Activated CD8-positive, alpha-beta T cell treated with anti-CD3 and anti-CD28 coated beads for 36 hours (primary cell): ENCODE measurements around the gene MIA. TPM values are rescaled to one million over a fixed set of nuclear protein-coding genes. Genes with fewer than 3 reads are reported as not detected.

Experiments used
- ATAC-seq: fragments of 200-7000 bp; cut with Tn5 transposase; one replicate; pipeline ENCODE4 v1.10.0; 2021; ENCODE audit warnings: mild to moderate bottlenecking, moderate library complexity
- CTCF ChIA-PET: fragments of 350-600 bp; sonication (Branson Sonifier 250); formaldehyde crosslinking; loops from one replicate; lab custom pipeline; 2021; ENCODE audit warnings: antibody characterized with exemption; lab: Charles Lee
- POLR2A ChIA-PET: fragments of 350-600 bp; sonication (Branson Sonifier 250); formaldehyde crosslinking; loops from one replicate; lab custom pipeline; 2021; ENCODE audit warnings: antibody characterized with exemption; lab: Charles Lee
- DNase-seq: peaks from one replicate; pipeline ENCODE4 v3.0.0-alpha.2; 2020
- H3K27ac Mint-ChIP-seq: one replicate; pipeline ENCODE4 v1.8.0; 2021; ENCODE audit warnings: mild to moderate bottlenecking, mixed read lengths
- H3K27me3 Mint-ChIP-seq: one replicate; pipeline ENCODE4 v1.8.0; 2021; ENCODE audit warnings: mixed read lengths
- H3K36me3 Mint-ChIP-seq: one replicate; pipeline ENCODE4 v1.8.0; 2021; ENCODE audit warnings: low read depth, mixed read lengths
- H3K4me1 Mint-ChIP-seq: one replicate; pipeline ENCODE4 v1.8.0; 2021; ENCODE audit warnings: low read depth, mixed read lengths
- H3K4me3 Mint-ChIP-seq: one replicate; pipeline ENCODE4 v1.8.0; 2021; ENCODE audit warnings: mild to moderate bottlenecking, moderate library complexity, mixed read lengths
- H3K9me3 Mint-ChIP-seq: one replicate; pipeline ENCODE4 v1.8.0; 2021; ENCODE audit warnings: mixed read lengths
- CTCF ChIP-seq: fragments of 200-600 bp; IDR thresholded peaks from one replicate; pipeline ENCODE4 v1.8.0; 2022; ENCODE audit warnings: antibody characterized with exemption, mild to moderate bottlenecking
- intact Hi-C: fragments of 100-400 bp; cut with micrococcal nuclease; formaldehyde crosslinking; loops from one replicate; pipeline ENCODE4 v1.10.0; 2022
- total RNA-seq, 2 experiments: library from RNA; stranded (reverse); gene quantifications; one replicate each; pipeline ENCODE4 v1.2.3, GENCODE V29; 2021

Gene MIA
- total RNA-seq, 2 experiments from 2014 or later = not detected

GRCh38 chr19:40801426-40802299, 26.3 kb downstream of the MIA start:
- peaks cover 80% of the 10 kb centered on the region for H3K4me1 Mint-ChIP-seq
- H3K27ac Mint-ChIP-seq = peak overlapping the region; percentile 83
- peaks cover 55% of the 10 kb centered on the region for H3K36me3 Mint-ChIP-seq
- POLR2A ChIA-PET = interaction anchor here (0.5 to 1.7 kb wide), 4 partner anchors 23 to 110 kb away, joined by 3 to 6 read pairs (median 4); partner anchors contain the start of gene RAB4B
- DNase-seq (no peak), ATAC-seq (no peak)
- no peaks in the 10 kb centered on the region for H3K27me3 Mint-ChIP-seq
- no peak for TF ChIP-seq CTCF
- CTCF ChIA-PET = no interaction called here
- intact Hi-C loops = loop anchor here (5.0 kb wide), 2 partner anchors 49 to 139 kb away; partner anchors contain the start of genes ACTMAP and SNRPA
- no peaks in the 10 kb centered on the region for H3K9me3 Mint-ChIP-seq
- peak overlapping the region; percentile 95 for H3K4me3 Mint-ChIP-seq

DNA sequence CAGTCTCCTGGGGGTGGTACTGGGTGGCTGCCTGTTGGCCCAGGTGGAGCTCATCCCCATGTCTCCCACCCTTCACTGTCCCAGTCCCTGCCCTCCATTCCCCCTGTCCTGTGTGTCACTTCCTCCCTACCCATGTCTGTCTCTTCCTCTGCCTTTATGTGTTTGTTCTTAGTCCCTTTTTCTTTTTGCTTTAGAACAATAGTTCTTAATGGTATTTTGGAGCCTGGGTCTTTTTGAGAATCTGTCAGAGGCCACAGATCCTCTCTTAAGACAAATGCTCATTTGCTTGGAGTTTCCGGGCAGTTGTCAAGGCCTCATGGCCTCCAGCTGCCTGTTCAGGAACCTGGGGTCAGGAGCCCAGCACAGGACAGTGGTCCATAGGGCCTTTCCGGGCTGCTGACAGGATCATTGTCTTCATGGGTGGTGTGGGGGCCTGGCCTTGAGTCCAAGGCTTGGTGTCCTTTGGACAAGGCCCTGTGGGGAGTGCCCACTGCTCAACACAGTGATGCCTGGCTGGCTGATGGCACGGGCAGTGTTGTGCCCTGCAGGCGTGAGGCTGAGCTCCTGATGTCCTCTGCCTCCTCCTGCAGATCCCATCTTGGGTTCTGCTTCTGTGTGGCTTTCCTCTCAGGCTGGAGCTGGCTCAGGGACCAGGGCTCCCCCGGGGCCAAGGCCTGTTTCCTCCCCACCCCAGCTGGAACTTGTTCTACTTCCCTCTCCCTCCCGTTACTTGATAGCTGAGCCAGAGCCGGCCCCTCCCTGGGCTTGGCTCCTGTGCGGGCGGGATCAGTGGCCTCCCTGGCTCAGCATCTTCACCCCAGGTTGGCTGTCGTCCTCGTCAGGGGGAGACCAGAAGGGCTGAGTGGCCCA, 27.2 kb downstream of the MIA start:
- TF ChIP-seq CTCF = no peak
- intact Hi-C loops = loop anchor here (5.0 kb wide), 2 partner anchors 50 to 140 kb away; partner anchors contain the start of genes ACTMAP and SNRPA
- Mint-ChIP-seq H3K27me3 (no peaks in the 10 kb centered on the region), H3K27ac (peak overlapping the region; percentile 83), H3K36me3 (peaks cover 60% of the 10 kb centered on the region), H3K4me1 (peaks cover 82% of the 10 kb centered on the region), H3K4me3 (peak overlapping the region; percentile 95), H3K9me3 (no peaks in the 10 kb centered on the region)
- ATAC-seq (no peak), DNase-seq (no peak)
- ChIA-PET CTCF (interaction anchor here (1.0 kb wide), 1 partner anchor 139 kb away, joined by 3 read pairs; no protein-coding TSS in a partner anchor), POLR2A (interaction anchor here (0.5 to 1.0 kb wide), 4 partner anchors 25 to 111 kb away, joined by 3 to 5 read pairs (median 4); partner anchors contain the start of gene RAB4B)

- H3K9me3 Mint-ChIP-seq = no peaks in the 10 kb centered on the region
- no peak for ATAC-seq
- H3K36me3 Mint-ChIP-seq = peaks cover 62% of the 10 kb centered on the region
- intact Hi-C loops = loop anchor here (5.0 kb wide), 2 partner anchors 51 to 141 kb away; partner anchors contain the start of genes ACTMAP and SNRPA
- H3K27me3 Mint-ChIP-seq = no peaks in the 10 kb centered on the region
- ChIA-PET POLR2A (interaction anchor here (0.9 to 1.8 kb wide), 2 partner anchors 25 to 112 kb away, joined by 4 to 5 read pairs; partner anchors contain the start of gene RAB4B), CTCF (interaction anchor here (1.0 kb wide), 1 partner anchor 140 kb away, joined by 3 read pairs; no protein-coding TSS in a partner anchor)
- TF ChIP-seq CTCF = no peak
- peak overlapping the region; percentile 83 for H3K27ac Mint-ChIP-seq
- peaks cover 79% of the 10 kb centered on the region for H3K4me1 Mint-ChIP-seq
- H3K4me3 Mint-ChIP-seq = peak overlapping the region; percentile 95
- DNase-seq = peak; percentile 24
Measured at GRCh38 chr19:40803170-40803856, 28.0 kb downstream of the MIA start.

DNA sequence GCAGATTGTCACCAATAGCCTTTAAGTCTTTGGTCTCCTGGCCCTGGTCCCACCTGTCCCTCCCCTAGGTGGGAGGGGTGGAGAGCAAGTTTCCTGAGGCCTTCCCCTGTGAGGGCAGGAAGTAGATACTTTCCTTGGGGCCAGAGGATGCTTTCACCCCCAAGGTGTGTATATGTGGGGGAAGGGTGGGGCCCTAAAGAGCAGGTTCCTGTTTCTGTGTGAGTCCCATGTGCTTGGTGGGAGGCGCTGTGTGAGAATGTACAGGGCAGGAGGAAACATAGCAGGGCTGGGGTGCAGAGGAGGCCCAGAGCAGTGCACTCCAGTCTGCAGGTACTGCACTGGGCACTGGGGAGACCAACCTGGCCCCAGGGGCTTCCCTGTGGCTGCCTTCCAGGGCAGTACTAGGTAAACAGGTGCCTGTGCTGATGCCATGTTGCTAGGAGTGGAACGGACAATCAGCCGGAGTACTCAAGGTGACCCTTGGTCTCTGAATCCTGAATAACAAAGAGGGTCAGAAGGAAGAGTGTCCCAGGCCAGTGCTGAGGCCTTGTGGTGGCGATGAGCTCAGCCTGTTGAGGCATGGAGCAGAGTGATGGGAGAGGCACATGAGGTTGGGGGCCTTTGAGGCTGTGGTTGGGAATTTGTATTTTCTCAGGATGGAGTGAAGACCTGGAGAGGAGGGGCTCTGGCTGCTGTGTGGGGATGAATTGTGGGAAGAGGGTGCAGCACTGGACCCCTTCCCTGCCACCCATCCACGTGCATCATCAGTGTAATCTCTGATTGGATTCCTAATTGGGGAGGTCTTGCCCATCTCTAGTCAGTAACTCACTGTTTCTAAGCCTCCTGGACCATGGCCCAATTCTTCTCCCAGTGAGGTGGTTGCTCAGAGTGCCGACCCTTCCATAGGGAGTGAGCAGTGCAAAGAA, 28.8 kb downstream of the MIA start:
- POLR2A ChIA-PET = interaction anchor here (0.6 to 1.8 kb wide), 6 partner anchors 25 to 189 kb away, joined by 3 to 5 read pairs (median 4); partner anchors contain the start of gene RAB4B
- Mint-ChIP-seq H3K27ac (peak overlapping the region; percentile 83), H3K4me1 (peaks cover 76% of the 10 kb centered on the region), H3K9me3 (no peaks in the 10 kb centered on the region), H3K4me3 (peak overlapping the region; percentile 95), H3K36me3 (peaks cover 63% of the 10 kb centered on the region), H3K27me3 (no peaks in the 10 kb centered on the region)
- no peak for TF ChIP-seq CTCF
- ATAC-seq = peak; percentile 63
- intact Hi-C loops = loop anchor here (5.0 kb wide), 2 partner anchors 52 to 142 kb away; partner anchors contain the start of genes ACTMAP and SNRPA
- CTCF ChIA-PET = interaction anchor here (0.7 to 4.5 kb wide), 5 partner anchors 31 to 142 kb away, joined by 3 to 36 read pairs (median 3); no protein-coding TSS in a partner anchor
- peak; percentile 87 for DNase-seq
